GM18502 (cell line): ENCODE measurements around the gene ZCCHC18.
"Not testable (repeated sequence)": the region's sequence is repeated elsewhere in the genome, so short reads cannot be mapped to it uniquely, and the experiment has no call there.

Experiments
- ATAC-seq: cut with Tn5 transposase; IDR thresholded peaks from one replicate; pipeline ENCODE4 v1.9.1; 2021; ENCODE audit warnings: mild to moderate bottlenecking; ENCODE audit not compliant: unreplicated experiment, poor library complexity

The ZCCHC18 gene

DNA sequence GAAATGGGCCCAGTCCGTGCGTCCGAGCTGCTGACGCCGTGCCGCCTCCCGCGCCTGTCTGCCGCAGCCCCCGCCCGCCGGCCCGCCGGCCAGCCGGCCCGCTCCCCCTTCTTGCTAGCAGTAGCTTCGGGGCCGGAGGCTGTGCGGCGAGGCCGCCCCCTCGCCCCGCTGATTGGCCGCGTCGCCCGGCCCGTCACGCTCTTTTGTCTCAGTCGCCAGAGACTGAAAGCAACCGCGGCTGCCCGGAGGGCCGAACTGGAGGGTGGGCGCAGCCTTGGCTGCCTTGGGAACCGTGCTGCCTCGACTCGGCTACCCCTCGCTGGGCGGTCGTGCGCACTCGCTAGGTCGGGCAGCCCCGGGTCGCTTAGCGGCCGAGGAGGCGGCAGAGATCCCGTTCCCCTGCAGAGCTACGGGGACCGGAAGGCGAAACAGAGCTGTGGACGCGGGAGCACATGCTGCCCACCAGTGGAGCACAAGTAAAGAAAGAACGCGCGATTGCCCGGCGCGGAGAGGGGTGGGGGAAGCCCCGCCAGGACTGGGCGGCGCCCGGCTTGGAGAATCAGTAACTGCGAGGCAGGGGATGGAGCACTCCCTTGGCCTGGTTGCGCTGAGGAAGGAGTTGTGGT is at the start of gene ZCCHC18:
TSS of gene ZCCHC18 (plus strand) at position 198 of the 626 bp plus-strand sequence. CDS start 1,589 bp downstream, outside the sequence.
- peak; percentile 73 for ATAC-seq

DNA sequence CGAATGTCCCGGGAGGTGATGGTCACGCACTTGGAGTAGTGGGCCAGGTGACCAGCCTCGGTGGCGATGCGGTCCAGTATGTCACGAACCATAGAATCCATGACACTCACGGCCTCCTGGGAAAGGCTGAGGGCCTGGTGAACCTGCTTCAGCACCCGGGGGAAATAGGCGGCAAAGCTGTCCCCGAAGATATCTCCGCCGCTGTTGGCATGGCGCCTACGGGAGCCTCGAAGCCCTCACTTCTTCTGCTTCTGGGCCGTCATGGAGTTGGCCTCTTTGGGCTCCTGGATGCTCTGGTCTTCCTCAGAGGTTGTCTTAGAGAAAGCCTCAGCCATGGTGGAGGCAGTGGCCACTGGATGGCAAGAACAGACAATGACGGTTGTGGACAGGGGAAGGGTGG is 49.7 kb upstream of the ZCCHC18 start:
- not testable (repeated sequence) for ATAC-seq

DNA sequence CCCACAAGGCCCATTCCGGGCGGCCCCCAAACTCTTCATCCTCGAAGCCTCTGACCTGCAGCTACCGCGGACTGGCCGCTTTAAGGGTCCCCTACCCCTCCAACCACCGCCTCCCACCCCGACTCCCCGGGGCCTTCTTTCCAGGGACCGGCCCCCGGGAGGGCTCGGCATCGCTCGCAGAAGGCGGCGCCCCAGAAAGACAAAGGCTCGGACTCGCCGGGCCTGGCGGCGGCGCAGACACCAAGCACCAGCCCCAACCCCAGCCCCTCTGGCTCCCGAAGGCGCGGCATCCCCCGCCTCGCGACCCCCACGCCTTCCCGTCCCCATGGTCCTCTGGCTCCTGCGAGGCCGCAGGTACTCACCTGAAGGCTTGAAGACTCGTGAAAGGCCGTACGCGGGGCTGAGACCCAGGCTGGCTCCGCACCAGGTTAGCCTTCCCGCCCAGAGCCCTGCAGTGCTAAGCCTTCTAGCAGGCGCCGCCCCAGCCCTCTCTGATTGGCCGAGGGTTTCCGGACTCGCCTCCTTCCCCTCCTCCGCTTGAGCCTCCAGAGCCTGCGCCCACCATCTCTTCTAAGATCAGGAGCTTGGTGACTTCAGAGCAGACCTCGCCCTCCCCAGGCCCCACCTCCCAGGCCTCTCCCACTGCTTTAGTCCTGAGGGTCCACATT is 36.4 kb upstream of the ZCCHC18 start, which contains the start of gene TMSB15C:
TSS of gene TMSB15C (minus strand) at position 459 of the 668 bp plus-strand sequence.
- peak; percentile 97 for ATAC-seq

DNA sequence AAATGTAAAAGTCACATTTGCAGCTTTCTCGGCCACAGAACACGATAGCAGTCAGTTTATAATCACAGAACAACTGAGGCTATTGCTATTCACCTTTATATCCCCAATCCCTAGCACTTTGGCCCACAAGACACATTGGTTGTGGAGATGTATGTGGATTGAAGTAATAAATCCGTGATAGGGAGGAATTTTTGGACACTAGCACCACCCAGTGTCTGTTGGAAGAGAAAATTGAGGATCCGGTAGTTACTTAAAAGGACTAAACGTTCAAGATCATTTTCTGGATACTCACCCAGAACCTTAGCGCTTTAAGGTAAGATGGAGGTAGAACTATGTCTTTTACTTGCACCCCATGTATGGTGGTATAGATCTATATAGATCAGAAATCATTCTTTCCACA is 34.5 kb upstream of the ZCCHC18 start:
- not testable (repeated sequence) for ATAC-seq

DNA sequence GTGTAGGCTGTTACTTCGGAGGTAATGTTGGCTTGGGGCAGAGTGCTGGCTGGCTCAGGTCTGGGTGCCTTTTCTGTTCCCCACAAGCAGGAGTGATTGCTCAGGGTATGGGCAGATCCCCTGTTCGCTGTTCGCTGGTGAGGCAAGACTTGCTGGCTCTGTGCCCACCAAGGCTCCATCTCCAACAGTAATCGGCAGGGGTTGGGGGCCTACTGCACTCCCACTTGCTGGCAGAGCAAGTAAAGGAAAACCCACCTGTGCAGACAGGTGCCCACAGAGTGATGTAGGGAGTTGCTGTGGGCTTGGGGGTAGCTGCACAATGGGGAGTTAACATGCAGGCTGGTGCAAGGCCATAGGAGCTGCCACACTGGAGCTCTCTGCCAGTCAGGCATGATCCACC is 28.3 kb upstream of the ZCCHC18 start:
- ATAC-seq: no peak

DNA sequence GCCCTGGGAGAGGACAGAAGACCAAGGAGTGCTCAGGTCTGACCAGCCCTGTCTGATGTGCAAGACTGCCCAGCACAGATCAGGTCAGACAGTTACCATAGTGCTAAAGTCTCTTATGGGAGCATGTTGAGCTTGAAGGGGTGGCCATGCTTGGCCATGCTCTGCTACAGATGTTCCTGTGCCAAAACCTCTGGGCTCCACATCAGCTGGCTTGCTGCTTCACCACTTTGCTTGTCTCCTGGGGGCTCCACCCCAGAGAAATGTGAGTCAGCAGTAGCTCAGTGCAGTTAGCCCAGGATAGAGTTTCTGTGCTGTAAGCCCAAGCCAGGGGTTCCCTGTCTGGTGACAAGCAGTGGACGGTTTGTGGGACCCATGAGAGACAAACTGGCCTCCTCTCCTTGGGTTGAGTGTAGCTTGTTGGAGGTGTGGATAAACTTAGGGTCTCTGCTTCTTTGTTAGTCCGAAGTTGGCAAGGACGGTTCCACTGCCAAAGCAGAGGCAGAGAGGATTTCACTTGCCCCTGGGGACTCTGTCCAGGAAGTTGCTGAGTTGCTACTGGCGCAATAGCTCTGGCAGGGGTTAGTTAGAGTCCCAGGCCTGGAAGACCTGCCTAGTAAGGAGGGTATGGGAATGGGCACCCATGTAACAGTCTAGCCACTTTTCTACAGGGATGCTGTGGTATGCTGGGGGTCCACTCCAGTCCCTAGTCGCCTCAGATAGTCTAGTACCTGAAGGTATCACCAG is 27.6 kb upstream of the ZCCHC18 start:
- ATAC-seq: no peak

DNA sequence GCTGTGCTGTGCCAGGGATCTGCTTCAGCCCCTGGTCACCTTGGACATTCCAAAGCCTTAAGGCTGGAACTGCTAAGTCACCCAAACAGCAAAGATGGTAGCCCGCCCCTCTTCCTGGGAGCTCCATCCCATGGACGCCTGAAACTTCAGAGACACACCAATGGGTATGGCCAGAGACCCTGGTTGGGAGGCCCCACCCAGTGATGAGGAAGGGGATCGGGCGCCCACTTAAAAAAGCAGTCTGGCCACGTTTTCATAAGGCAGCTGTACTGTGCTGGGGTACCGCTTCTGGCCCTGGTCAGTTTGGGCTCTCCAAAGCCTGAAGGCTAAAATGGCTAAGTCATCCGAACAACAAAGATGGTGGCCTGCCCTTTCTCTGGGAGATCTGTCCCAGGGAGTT is 26.8 kb upstream of the ZCCHC18 start:
- no peak for ATAC-seq

DNA sequence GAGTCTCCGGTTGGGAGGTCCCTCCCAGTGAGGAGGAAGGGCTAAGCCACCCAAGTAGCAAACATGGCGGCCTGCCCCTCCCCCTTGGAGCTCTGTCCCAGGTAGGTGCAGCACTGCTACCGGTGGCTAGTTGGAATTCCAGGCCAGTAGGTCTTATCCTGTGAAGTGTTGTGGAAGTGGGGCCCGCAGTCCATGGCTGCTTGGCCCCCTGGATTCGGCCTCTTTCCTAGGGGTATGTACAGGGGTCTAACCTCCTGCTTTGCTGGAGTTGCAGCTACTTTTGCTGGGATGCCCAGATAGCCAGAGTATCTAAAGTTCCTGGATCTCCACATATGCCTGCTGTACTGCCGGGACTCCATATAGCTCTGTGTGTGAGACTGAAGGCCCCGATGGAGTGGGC is 26.4 kb upstream of the ZCCHC18 start:
- ATAC-seq: no peak

DNA sequence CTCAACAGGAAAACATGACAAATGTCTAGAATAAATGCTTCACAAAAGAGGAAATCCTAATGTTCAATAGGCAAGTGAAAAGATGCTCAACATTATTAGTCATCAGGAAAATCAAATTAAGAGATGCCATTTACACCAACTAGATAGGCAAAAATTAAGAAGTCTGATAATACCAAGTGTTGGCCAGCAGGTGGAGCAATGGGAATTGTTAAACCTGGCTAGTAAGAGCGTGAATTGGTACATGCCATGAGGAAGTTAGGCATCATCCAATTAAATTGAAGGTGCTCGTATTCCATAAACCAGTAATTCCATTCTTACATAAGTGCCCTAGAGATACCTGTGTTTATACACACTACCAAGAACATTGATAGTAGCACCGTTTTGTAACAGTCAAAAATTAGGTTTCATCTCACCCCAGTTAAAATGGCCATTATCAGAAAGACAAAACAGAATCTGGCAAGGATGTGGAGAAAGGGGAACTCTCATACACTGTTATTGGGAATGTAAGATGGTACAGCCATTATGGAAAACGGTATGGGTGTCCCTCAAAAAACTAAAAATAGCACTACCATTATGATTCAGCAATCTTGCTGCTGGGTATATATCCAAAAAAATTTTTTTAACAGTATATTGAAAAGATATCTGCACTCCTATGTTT is 14.0 kb upstream of the ZCCHC18 start:
- peak; percentile 87 for ATAC-seq

DNA sequence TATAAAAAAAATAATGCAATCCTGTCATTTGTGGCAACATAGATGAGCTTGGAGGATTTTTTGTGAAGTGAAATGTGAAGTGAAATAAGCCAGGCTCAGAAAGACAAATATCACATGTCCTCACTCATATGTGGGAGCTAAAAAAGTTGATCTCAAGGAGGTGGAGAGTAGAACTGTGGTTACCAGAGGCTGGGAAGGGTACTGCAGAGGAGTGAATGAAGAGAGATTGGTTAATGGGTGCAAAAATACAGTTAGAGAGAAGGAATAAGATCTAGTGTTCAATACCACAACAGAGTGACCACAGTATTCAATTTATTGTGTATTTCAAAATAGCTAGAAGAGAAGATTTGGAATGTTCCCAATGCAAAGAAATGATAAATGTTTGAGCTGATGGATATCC is 13.4 kb upstream of the ZCCHC18 start:
- ATAC-seq: no peak

DNA sequence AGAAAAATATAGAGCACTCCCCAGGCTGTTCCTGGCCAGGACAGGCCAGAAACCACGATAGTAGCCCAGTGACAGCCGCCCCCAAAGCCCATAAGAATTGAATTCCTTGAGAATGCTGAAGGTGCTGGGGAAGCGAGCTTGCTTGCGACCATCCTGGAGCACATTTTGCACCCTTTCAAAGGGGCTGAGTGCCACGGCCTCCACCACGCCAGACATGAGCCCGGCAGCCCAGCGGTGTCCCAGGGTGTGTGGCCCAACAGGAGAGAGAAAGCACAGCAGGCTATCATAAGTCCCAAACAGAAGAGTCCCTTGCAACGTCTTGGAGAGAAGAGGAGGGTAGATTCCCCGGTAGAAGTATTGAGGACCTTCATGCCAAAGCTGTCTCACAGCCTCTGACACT is 7.6 kb upstream of the ZCCHC18 start:
- no peak for ATAC-seq

DNA sequence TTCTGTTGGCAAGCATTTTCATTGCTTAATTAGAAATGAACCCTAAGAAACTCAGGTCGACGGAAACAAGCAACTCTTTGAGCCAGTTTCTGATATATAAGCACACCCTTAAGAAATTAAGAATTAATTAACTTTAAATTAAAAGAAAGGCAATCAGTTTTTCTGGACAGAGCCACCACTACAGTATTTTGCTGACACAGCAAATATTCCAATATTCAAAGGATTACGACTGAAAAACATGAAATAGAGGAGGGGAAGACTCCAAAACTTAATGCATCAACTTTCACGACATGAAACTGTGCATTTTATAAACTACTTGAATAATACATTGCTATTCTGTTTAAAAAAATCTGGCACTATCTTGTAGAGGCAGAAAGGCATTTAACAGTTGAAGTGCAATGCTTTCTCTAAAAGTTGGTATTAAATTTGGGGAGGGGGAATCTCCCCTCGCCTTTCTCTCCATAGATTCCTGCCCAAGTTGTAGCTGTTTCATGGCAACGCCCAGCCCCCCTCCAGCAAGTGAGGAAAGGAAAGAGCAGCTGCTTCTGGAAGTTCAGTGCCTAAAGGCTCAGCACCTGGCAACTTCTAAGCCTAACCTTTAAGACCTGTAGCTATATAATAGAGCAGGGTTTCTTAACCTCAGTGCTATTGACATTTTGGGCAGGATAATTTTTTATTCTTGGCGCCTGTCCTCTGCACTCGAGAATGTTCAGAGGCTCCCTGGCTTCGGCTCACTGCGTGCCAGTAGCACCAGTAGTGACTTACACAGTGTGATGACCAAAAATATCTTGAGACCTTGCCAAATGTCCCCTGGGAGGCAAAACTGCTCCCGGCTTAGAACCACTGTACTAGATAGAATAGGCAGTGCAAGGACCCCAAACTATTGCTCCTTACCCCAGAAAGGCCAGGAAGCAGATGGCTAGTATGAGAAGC is 6.7 kb upstream of the ZCCHC18 start:
- no peak for ATAC-seq

DNA sequence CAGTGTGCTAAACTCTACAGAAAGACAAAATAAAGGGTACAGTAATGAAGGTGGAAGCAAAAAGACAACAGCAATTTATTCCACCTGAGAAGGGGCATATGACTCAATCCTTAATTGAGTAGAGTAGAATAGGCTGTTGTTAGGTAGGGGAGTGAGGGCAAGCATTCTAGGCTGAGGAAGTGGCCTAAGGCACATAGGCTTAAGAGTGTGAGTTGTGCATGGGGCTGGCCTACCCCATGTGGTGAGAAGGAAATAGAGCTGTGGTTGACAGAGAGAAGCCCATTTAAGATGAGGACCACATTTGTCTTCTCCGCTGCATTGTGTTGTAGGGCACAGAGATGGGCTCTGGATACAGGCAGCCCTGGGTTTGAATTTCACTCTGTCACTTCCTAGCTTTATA is 3.4 kb upstream of the ZCCHC18 start:
- ATAC-seq: no peak

DNA sequence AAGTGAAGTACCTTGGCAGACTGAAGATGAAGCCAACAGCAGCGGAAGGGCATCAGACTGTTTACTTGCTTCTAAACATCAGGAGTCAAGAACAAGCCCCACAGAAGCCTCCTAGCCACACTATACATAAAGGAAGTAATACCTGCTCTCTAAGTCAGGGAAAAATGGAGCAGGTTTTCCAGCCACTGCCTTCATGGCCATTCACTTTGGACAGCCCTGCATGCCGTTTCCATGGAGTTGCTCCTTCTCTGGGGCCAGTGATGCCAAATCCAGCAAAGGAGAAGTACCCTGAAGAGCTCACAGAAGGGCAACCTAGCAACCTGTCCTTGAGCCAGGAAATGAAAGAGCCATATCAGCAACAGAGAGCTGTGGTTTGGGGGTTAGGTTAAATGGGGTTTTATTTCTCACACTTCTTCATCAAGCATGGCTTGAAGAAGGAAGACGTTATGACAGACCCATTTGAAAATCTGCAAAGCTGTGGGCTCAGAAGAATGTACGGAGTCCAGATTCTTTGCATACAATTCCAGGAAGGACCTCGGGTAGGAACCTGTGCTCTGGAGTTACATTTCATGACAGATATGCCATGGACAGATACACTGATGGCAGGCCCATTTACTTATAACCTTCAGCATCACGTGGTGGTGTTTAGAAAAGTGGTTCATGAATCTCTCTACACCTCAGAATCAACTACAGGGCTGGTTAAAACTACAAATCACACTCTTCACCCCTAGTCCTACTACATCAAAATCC is 1.7 kb upstream of the ZCCHC18 start:
- peak; percentile 60 for ATAC-seq

DNA sequence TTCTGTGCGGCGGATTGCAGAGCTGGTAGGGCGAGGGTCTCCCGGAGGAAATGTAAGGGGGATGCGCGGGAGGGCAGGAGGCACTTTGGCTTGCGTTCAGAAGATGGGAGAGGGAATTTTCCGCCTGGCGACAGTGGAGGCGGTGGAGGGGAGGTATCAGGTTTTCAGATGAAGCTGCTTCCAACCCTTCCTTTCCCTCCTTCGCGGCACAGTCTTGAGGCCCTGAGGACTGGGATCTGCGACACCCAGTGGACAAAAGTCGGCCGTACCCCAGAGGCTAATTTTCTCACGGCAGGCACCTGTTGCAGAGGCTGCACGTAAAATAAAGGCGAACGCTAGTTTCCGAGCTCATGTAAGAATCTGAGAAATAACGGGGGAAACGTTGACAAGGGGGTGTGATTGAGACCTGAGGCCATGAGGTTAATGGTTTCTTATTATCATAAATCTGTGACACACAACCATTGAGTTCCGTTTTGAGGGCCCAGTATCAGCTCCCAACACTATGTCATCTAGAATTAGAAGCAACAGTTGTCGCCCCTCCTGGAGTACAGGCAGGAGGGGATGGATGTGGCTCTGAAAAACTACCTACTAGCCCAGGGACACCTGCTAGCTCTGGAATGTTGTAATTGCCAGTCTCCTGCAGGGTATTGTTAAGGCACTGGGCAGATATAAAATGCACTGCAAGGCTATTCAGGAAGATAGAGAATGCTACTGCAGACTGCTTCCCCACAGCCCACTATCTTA is 1.1 kb downstream of the ZCCHC18 start:
- peak; percentile 45 for ATAC-seq

DNA sequence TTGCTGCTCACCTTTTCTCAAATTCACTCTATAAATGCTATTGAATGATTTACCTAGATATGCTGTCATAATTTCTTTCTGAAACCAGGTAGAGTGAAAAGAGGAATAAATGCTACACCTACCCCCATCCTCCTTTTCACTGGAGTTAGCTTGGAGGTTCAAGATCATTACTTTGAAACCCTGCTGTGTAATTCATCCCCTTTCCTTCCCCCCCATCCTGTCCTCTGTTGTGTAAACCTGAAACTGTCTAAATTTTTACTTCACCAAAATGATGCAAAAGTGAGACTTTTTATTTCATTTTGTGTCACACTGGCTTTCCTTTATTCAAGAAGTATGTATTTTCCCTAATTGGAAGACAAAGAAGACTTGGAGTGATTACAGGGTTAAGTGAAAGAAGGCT is 5.4 kb downstream of the ZCCHC18 start:
- ATAC-seq: no peak

DNA sequence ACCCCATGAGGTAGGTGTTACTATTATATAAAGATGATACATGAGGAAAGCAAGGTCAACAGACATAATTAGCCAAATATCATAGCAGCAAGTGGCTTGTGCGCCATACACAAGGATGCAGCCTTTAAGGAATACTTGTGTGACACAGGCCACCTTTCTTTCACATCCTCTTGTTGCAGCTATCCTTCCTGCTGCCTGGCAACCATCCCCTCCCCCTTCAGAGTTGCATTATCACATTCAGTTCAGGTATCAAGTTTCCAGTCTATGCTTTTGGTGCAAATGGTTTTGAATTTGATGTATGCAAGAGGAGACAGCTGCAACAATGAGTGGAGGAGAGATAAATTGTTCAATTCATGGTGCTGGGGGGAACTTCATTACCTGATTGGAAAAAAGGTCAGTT is 6.4 kb downstream of the ZCCHC18 start:
- no peak for ATAC-seq

DNA sequence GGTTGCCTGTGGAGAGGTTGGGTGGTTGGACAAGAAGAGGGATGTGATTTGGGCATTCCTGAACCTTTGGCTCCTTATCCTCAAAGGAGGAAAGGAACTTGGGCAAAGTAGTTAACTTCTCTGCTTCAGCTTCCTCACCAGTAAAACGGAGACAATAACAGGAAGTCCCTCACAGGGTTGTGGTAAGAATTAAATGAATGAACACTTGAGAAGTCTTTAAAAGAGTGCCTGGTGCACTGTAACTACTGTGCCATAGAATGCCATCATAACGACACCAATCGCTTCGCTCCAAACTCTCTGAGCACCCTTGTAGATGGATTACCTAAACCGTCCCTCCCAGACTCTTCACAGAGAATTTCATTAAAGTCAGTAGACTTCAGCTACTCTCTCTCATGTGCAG is 10.5 kb downstream of the ZCCHC18 start:
- peak; percentile 71 for ATAC-seq
